A673 (cell line): ENCODE data around the gene RSL1D1. TPM values are rescaled to one million over a fixed set of nuclear protein-coding genes. Genes with fewer than 3 reads are reported as not detected.

ENCODE experiments used
- BruUV-seq: library from RNA; stranded (reverse); fragments of 400-500 nt; replicated peaks from 2 replicates; lab custom pipeline; 2021; lab: Mats Ljungman, UMichigan
- CTCF ChIA-PET: fragments of 300-600 bp; sonication (Branson Sonifier 250); formaldehyde crosslinking; loops from one replicate; lab custom pipeline; 2022; ENCODE audit warnings: antibody characterized with exemption; lab: Charles Lee
- POLR2A ChIA-PET: fragments of 300-600 bp; sonication (Branson Sonifier 250); formaldehyde crosslinking; loops from one replicate; lab custom pipeline; 2022; ENCODE audit warnings: antibody characterized with exemption; ENCODE audit not compliant: low non-redundant PET; lab: Charles Lee
- DNase-seq: peaks from one replicate; pipeline ENCODE4 v3.0.0-alpha.2; 2015; ENCODE audit warnings: low spot score
- H3K27ac ChIP-seq: fragments of 200-600 bp; sonication (generic); 2 replicates; pipeline ENCODE4 v1.5.1; 2016; ENCODE audit warnings: mixed run types, low read depth, mild to moderate bottlenecking, mixed read lengths, antibody characterized with exemption, low read length; ENCODE audit not compliant: poor library complexity, severe bottlenecking
- H3K27me3 ChIP-seq: fragments of 200-600 bp; sonication (generic); replicated peaks from 2 replicates; pipeline ENCODE4 v1.6.1; 2017; ENCODE audit warnings: mixed run types, low read depth, mild to moderate bottlenecking, mixed read lengths, antibody characterized with exemption, low read length; ENCODE audit not compliant: insufficient read depth, poor library complexity
- H3K36me3 ChIP-seq: fragments of 200-600 bp; sonication (generic); 2 replicates; pipeline ENCODE4 v1.6.1; 2016; ENCODE audit warnings: mixed run types, mild to moderate bottlenecking, mixed read lengths, antibody characterized with exemption, low read length; ENCODE audit not compliant: insufficient read depth, poor library complexity, severe bottlenecking
- H3K4me1 ChIP-seq: fragments of 200-600 bp; sonication (generic); 2 replicates; pipeline ENCODE4 v1.6.1; 2017; ENCODE audit warnings: mixed run types, mild to moderate bottlenecking, mixed read lengths, antibody characterized with exemption, low read length; ENCODE audit not compliant: insufficient read depth, poor library complexity, severe bottlenecking
- H3K4me3 ChIP-seq: fragments of 200-600 bp; sonication (generic); 2 replicates; pipeline ENCODE4 v1.5.1; 2016; ENCODE audit warnings: low read depth, mixed run types, mild to moderate bottlenecking, mixed read lengths, low read length; ENCODE audit not compliant: poor library complexity, severe bottlenecking
- H3K9me3 ChIP-seq: fragments of 200-600 bp; sonication (generic); 2 replicates; pipeline ENCODE4 v1.6.1; 2016; ENCODE audit warnings: mixed run types, low read depth, mild to moderate bottlenecking, mixed read lengths, antibody characterized with exemption, low read length; ENCODE audit not compliant: poor library complexity, severe bottlenecking
- CTCF ChIP-seq: fragments of 300-800, 200-600 bp; sonication (generic); conservative IDR thresholded peaks from 2 replicates; pipeline ENCODE4 v1.5.1; 2017; ENCODE audit warnings: low read depth, mild to moderate bottlenecking, antibody characterized with exemption, low read length, moderate library complexity, mixed read lengths
- EZH2 ChIP-seq: fragments of 200-600 bp; sonication (generic); IDR thresholded peaks from 2 replicates; pipeline ENCODE4 v1.6.1; 2017; ENCODE audit warnings: borderline replicate concordance, low read depth, mild to moderate bottlenecking, mixed read lengths, antibody characterized with exemption, low read length; ENCODE audit not compliant: poor library complexity, severe bottlenecking
- intact Hi-C: fragments of 100-400 bp; cut with micrococcal nuclease; formaldehyde crosslinking; loops from one replicate; pipeline ENCODE4 v1.10.0; 2022; ENCODE audit not compliant: unreplicated experiment
- total RNA-seq: library from RNA; stranded (reverse); gene quantifications from 2 replicates; pipeline ENCODE4 v1.2.3, GENCODE V29; 2021

Gene RSL1D1
- total RNA-seq, 1 experiment from 2014 or later: 365 TPM

- Histone ChIP-seq H3K36me3 (peaks cover 73% of the 10 kb centered on the region), H3K27me3 (no peaks in the 10 kb centered on the region), H3K9me3 (no peaks in the 10 kb centered on the region), H3K4me3 (no peak overlapping the region), H3K27ac (no peak overlapping the region), H3K4me1 (peaks cover under 1% of the 10 kb centered on the region)
- no peak for DNase-seq
- ChIA-PET CTCF (no interaction called here), POLR2A (no interaction called here)
- BruUV-seq: no TSS peak
- TF ChIP-seq EZH2: no peak
- no peak for TF ChIP-seq CTCF
- intact Hi-C loops: loop anchor here (10.0 kb wide), 1 partner anchor 187 kb away; no protein-coding TSS in a partner anchor
Observed at GRCh38 chr16:11877374-11877773, 26.0 kb upstream of the RSL1D1 start.

- BruUV-seq: no TSS peak
- no peak overlapping the region for H3K4me3 ChIP-seq
- no peaks in the 10 kb centered on the region for H3K27me3 ChIP-seq
- ChIA-PET POLR2A (no interaction called here), CTCF (no interaction called here)
- intact Hi-C loops: loop anchor here (10.0 kb wide), 1 partner anchor 188 kb away; no protein-coding TSS in a partner anchor
- DNase-seq: no peak
- no peak overlapping the region for H3K27ac ChIP-seq
- no peaks in the 10 kb centered on the region for H3K9me3 ChIP-seq
- peaks cover 69% of the 10 kb centered on the region for H3K36me3 ChIP-seq
- TF ChIP-seq CTCF: no peak
- TF ChIP-seq EZH2: no peak
- H3K4me1 ChIP-seq: peaks cover 11% of the 10 kb centered on the region
Observed at GRCh38 chr16:11876306-11876705, 25.0 kb upstream of the RSL1D1 start.

- CTCF ChIA-PET: no interaction called here
- intact Hi-C loops: loop anchor here (10.0 kb wide), 1 partner anchor 189 kb away; no protein-coding TSS in a partner anchor
- DNase-seq: no peak
- POLR2A ChIA-PET: no interaction called here
- BruUV-seq: no TSS peak
- Histone ChIP-seq H3K36me3 (peaks cover 65% of the 10 kb centered on the region), H3K27me3 (no peaks in the 10 kb centered on the region), H3K4me1 (peaks cover 15% of the 10 kb centered on the region), H3K27ac (no peak overlapping the region), H3K4me3 (no peak overlapping the region), H3K9me3 (no peaks in the 10 kb centered on the region)
- TF ChIP-seq EZH2 (no peak), CTCF (no peak)
Observed at GRCh38 chr16:11875721-11876120, 24.4 kb upstream of the RSL1D1 start.
